ENCODE results near the gene RUSC1.

Gene RUSC1, protein sequence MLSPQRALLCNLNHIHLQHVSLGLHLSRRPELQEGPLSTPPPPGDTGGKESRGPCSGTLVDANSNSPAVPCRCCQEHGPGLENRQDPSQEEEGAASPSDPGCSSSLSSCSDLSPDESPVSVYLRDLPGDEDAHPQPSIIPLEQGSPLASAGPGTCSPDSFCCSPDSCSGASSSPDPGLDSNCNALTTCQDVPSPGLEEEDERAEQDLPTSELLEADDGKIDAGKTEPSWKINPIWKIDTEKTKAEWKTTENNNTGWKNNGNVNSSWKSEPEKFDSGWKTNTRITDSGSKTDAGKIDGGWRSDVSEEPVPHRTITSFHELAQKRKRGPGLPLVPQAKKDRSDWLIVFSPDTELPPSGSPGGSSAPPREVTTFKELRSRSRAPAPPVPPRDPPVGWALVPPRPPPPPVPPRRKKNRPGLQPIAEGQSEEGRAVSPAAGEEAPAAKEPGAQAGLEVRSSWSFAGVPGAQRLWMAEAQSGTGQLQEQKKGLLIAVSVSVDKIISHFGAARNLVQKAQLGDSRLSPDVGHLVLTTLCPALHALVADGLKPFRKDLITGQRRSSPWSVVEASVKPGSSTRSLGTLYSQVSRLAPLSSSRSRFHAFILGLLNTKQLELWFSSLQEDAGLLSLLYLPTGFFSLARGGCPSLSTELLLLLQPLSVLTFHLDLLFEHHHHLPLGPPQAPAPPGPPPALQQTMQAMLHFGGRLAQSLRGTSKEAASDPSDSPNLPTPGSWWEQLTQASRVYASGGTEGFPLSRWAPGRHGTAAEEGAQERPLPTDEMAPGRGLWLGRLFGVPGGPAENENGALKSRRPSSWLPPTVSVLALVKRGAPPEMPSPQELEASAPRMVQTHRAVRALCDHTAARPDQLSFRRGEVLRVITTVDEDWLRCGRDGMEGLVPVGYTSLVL

GRCh38 chr1:155320661-155321617 is at the start of gene RUSC1:
Gene RUSC1, plus strand, starts transcription at chr1:155320894. Its CDS starts 880 bp downstream, at chr1:155321774.
- Histone ChIP-seq H3K9ac (ENCODE audit: low read length in 2 of 2) (peak within 1 kb of the TSS; percentile 62 to 71), H3K4me3 (ENCODE audit: low read length in 2 of 2) (peak within 1 kb of the TSS; percentile 73 to 91), H3K4me1 (ENCODE audit: control insufficient read depth, insufficient read depth, low read length) (peaks cover 53% of the 10 kb centered on the region), H3K27me3 (ENCODE audit: control insufficient read depth in 1 of 2, insufficient read depth in 2 of 2, low read length in 2 of 2) (no peaks in the 10 kb centered on the region), H3K9me3 (ENCODE audit: control insufficient read depth in 2 of 2, low read length in 2 of 2) (no peaks in the 10 kb centered on the region), H3K36me3 (ENCODE audit: control insufficient read depth in 2 of 2, insufficient read depth in 2 of 2, low read length in 2 of 2) (peaks cover 3 to 6% of the 10 kb centered on the region in 2 donors), H3K27ac (ENCODE audit: low read length) (peak within 1 kb of the TSS; percentile 88)

- Histone ChIP-seq H3K4me1 (ENCODE audit: control insufficient read depth, insufficient read depth, low read length) (peaks cover 27% of the 10 kb centered on the region), H3K27me3 (ENCODE audit: control insufficient read depth in 1 of 2, insufficient read depth in 2 of 2, low read length in 2 of 2) (no peaks in the 10 kb centered on the region), H3K9me3 (ENCODE audit: control insufficient read depth in 2 of 2, low read length in 2 of 2) (no peaks in the 10 kb centered on the region)
These were observed 48.0 kb upstream of the RUSC1 start for GRCh38 chr1:155272466-155273342.

GRCh38 chr1:155273343-155274245 is 47.1 kb upstream of the RUSC1 start, which contains the start of gene CLK2:
Gene CLK2, minus strand, starts transcription at chr1:155273504. Its CDS starts 2,527 bp downstream, at chr1:155270977.
- H3K9ac ChIP-seq (ENCODE audit: low read length in 2 of 2), result peak within 1 kb of the TSS; percentile 79 to 81

More at GRCh38 chr1:155272466-155273342, 48.0 kb upstream of the RUSC1 start:
- Histone ChIP-seq H3K36me3 (ENCODE audit: control insufficient read depth in 2 of 2, insufficient read depth in 2 of 2, low read length in 2 of 2) (peaks cover 27 to 29% of the 10 kb centered on the region in 2 donors), H3K4me3 (ENCODE audit: low read length in 2 of 2) (peak overlapping the region; percentile 87 to 89), H3K27ac (ENCODE audit: low read length) (peak overlapping the region; percentile 80), H3K9ac (ENCODE audit: low read length in 2 of 2) (peak overlapping the region; percentile 79 to 81)

DNA sequence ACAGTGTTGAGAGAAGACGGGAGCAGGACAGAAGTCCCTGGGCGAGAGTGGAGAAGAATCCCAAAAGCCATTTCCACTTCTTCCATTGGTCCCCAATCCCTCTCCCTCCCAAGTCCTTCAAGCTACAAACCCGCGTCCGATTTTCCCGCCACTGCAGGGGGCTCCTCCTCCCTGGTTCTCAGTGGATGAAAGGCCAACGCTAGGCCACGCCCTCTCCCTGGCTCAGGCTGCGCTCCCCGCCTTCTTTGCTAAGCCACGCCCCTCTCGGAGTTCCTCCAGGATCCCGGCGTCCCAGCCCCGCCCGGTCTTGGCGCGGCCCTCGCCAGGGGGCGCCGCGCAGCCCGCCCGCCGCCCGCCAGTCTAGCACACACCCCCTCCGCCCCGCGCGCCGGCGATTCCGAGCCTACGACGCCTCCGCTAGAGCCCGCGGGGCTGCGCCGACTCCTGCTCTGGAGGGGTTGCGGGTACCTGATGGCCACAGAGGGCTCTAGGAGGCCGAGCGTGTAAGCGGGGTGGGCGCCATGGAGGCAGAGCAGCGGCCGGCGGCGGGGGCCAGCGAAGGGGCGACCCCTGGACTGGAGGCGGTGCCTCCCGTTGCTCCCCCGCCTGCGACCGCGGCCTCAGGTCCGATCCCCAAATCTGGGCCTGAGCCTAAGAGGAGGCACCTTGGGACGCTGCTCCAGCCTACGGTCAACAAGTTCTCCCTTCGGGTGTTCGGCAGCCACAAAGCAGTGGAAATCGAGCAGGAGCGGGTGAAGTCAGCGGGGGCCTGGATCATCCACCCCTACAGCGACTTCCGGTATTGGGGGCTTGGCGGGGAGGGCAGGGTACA is 43.4 kb upstream of the RUSC1 start, which contains the start of gene HCN3:
Gene HCN3, plus strand, starts transcription at position 394 of the 832 bp plus-strand sequence. Its CDS starts 128 bp downstream, at position 522.
- Histone ChIP-seq H3K27ac (ENCODE audit: low read length) (no peak within 1 kb of the TSS), H3K4me3 (ENCODE audit: low read length in 2 of 2) (peak within 1 kb of the TSS; percentile 36 to 82), H3K36me3 (ENCODE audit: control insufficient read depth in 2 of 2, insufficient read depth in 2 of 2, low read length in 2 of 2) (no peaks in the 10 kb centered on the region), H3K9ac (ENCODE audit: low read length in 2 of 2) (peak within 1 kb of the TSS in 1 of 2 donors; percentile 68), H3K4me1 (ENCODE audit: control insufficient read depth, insufficient read depth, low read length) (peaks cover 26% of the 10 kb centered on the region), H3K27me3 (ENCODE audit: control insufficient read depth in 1 of 2, insufficient read depth in 2 of 2, low read length in 2 of 2) (no peaks in the 10 kb centered on the region), H3K9me3 (ENCODE audit: control insufficient read depth in 2 of 2, low read length in 2 of 2) (no peaks in the 10 kb centered on the region)

More at GRCh38 chr1:155273343-155274245, 47.1 kb upstream of the RUSC1 start, which contains the start of gene CLK2:
- Histone ChIP-seq H3K27me3 (ENCODE audit: control insufficient read depth in 1 of 2, insufficient read depth in 2 of 2, low read length in 2 of 2) (no peaks in the 10 kb centered on the region), H3K9me3 (ENCODE audit: control insufficient read depth in 2 of 2, low read length in 2 of 2) (no peaks in the 10 kb centered on the region), H3K27ac (ENCODE audit: low read length) (peak within 1 kb of the TSS; percentile 80), H3K4me1 (ENCODE audit: control insufficient read depth, insufficient read depth, low read length) (peaks cover 33% of the 10 kb centered on the region), H3K4me3 (ENCODE audit: low read length in 2 of 2) (peak within 1 kb of the TSS; percentile 87 to 89), H3K36me3 (ENCODE audit: control insufficient read depth in 2 of 2, insufficient read depth in 2 of 2, low read length in 2 of 2) (peaks cover 19 to 20% of the 10 kb centered on the region in 2 donors)

DNA sequence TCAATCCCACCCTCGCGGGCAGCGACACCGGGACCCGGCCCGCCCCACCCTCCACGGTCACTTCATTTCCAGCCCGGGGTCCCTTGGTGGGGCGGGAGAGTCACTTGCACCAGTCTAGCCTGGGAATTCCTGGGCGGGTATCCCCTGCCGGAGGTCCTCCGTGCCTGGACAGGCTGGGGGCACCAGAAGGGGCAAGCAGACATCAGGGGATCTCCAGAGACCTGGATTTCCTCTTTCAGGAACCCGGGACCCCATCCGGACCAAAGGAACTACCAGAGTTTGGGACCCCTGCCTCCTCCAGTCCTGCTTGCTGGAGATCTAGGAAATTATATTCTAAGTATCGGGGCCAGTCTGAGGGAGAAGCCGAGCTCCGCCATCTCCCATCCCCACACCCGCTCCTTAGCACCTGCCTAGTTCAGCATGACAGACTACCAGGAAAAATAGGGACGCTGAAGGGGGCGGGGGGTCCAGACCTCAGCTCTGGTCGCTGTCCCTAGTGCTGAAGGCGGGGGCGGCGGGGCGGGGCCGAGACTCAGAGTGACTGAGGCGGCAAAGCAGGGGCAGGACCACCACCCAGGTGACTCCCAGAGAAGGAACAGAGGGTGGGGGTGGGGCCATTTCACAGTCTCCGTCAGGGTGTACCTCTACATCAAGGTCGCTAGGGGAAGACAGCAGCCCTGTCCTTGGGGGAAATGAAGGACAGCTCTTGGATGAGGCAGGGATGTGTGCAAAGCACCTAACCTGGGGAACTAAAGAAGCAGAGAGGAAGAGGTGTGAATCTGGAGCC is 42.6 kb upstream of the RUSC1 start:
- Histone ChIP-seq H3K9me3 (ENCODE audit: control insufficient read depth in 2 of 2, low read length in 2 of 2) (no peaks in the 10 kb centered on the region), H3K4me1 (ENCODE audit: control insufficient read depth, insufficient read depth, low read length) (peaks cover 21% of the 10 kb centered on the region), H3K4me3 (ENCODE audit: low read length in 2 of 2) (peak overlapping the region; percentile 36 to 82), H3K36me3 (ENCODE audit: control insufficient read depth in 2 of 2, insufficient read depth in 2 of 2, low read length in 2 of 2) (no peaks in the 10 kb centered on the region), H3K27me3 (ENCODE audit: control insufficient read depth in 1 of 2, insufficient read depth in 2 of 2, low read length in 2 of 2) (no peaks in the 10 kb centered on the region), H3K27ac (ENCODE audit: low read length) (no peak overlapping the region), H3K9ac (ENCODE audit: low read length in 2 of 2) (peak overlapping the region in 1 of 2 donors; percentile 68)

DNA sequence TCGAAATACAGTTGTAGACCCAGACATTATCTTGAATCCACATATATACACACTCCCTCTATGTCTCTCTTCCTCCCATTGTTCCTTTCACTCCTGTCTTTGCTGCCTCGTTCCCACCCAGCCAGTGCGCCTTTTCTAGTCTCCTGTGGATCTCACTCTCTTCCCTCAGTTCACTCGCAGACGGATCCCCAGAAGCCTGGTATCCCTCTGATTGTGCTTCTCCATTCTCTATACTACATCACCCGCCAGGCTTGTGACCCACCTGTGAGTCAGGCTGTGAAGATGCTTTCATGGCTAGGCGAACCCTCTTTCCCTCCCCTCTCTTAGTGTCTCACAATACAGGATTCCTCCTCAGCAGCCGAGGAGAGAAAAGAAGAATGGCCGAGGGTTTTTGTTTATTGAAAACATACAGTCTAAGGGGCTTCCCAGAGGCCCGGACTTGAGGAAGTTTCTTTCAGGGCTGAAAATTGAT is 42.0 kb upstream of the RUSC1 start:
- Histone ChIP-seq H3K36me3 (ENCODE audit: control insufficient read depth in 2 of 2, insufficient read depth in 2 of 2, low read length in 2 of 2) (no peaks in the 10 kb centered on the region), H3K4me3 (ENCODE audit: low read length in 2 of 2) (peak overlapping the region in 1 of 2 donors; percentile 7), H3K4me1 (ENCODE audit: control insufficient read depth, insufficient read depth, low read length) (peaks cover 19% of the 10 kb centered on the region), H3K27ac (ENCODE audit: low read length) (no peak overlapping the region), H3K27me3 (ENCODE audit: control insufficient read depth in 1 of 2, insufficient read depth in 2 of 2, low read length in 2 of 2) (no peaks in the 10 kb centered on the region), H3K9me3 (ENCODE audit: control insufficient read depth in 2 of 2, low read length in 2 of 2) (no peaks in the 10 kb centered on the region), H3K9ac (ENCODE audit: low read length in 2 of 2) (no peak overlapping the region)

GRCh38 chr1:155279268-155279667 is 41.4 kb upstream of the RUSC1 start:
- H3K9ac ChIP-seq (ENCODE audit: low read length in 2 of 2), result no peak overlapping the region
- no peak overlapping the region for H3K4me3 ChIP-seq (ENCODE audit: low read length in 2 of 2)
- H3K9me3 ChIP-seq (ENCODE audit: control insufficient read depth in 2 of 2, low read length in 2 of 2), result no peaks in the 10 kb centered on the region
- H3K4me1 ChIP-seq (ENCODE audit: control insufficient read depth, insufficient read depth, low read length), result peaks cover 17% of the 10 kb centered on the region
- H3K36me3 ChIP-seq (ENCODE audit: control insufficient read depth in 2 of 2, insufficient read depth in 2 of 2, low read length in 2 of 2), result no peaks in the 10 kb centered on the region
- H3K27me3 ChIP-seq (ENCODE audit: control insufficient read depth in 1 of 2, insufficient read depth in 2 of 2, low read length in 2 of 2), result no peaks in the 10 kb centered on the region
- no peak overlapping the region for H3K27ac ChIP-seq (ENCODE audit: low read length)
